ENCODE data around the gene IDH2.

Gene IDH2

GRCh38 chr15:90043530-90044010 is 58.7 kb downstream of the IDH2 start:
- H3K23ac ChIP-seq (ENCODE audit: low read length) = no peak overlapping the region
- no peak overlapping the region for H2AK5ac ChIP-seq (ENCODE audit: low read length)
- H3K9ac ChIP-seq (ENCODE audit: low read length) = no peak overlapping the region
- H3K4ac ChIP-seq (ENCODE audit: low read depth, low read length) = no peak overlapping the region
- no CpG with 5 or more reads among the region's 5 CpGs for WGBS (ENCODE audit: extremely low coverage, insufficient coverage, low lambda C conversion rate)
- H2BK15ac ChIP-seq (replicated peaks; ENCODE audit: low read depth) = no peak overlapping the region
- no peak overlapping the region for H4K5ac ChIP-seq (ENCODE audit: low read length)
- H3K4me2 ChIP-seq (ENCODE audit: low read length) = no peak overlapping the region
- H3K27ac ChIP-seq (ENCODE audit: low read depth, low read length) = no peak overlapping the region
- no peak overlapping the region for H4K8ac ChIP-seq (ENCODE audit: low read depth, low read length)
- H3K18ac ChIP-seq (ENCODE audit: low read length) = no peak overlapping the region
- no peaks in the 10 kb centered on the region for H3K36me3 ChIP-seq (ENCODE audit: control insufficient read depth, insufficient read depth, low read length)
- H3K4me3 ChIP-seq (ENCODE audit: low read length) = no peak overlapping the region
- no peak overlapping the region for H2BK120ac ChIP-seq (ENCODE audit: low read depth, low read length)
- H3K4me1 ChIP-seq (ENCODE audit: control insufficient read depth, low read depth, low read length) = peaks cover 2% of the 10 kb centered on the region
- no peak overlapping the region for H3K56ac ChIP-seq (ENCODE audit: low read length)
- H3K27me3 ChIP-seq (ENCODE audit: insufficient read depth, low read length, poor library complexity) = no peaks in the 10 kb centered on the region
- H3K79me1 ChIP-seq (ENCODE audit: low read length) = peaks cover 44% of the 10 kb centered on the region
- DNase-seq = no peak
- peaks cover 11% of the 10 kb centered on the region for H3K79me2 ChIP-seq (ENCODE audit: control insufficient read depth, insufficient read depth, low read length)
- no peak overlapping the region for H2BK5ac ChIP-seq (ENCODE audit: low read length)

- Histone ChIP-seq H3K9ac (ENCODE audit: low read length) (no peak overlapping the region), H3K36me3 (ENCODE audit: control insufficient read depth, insufficient read depth, low read length) (no peaks in the 10 kb centered on the region), H3K27me3 (ENCODE audit: insufficient read depth, low read length, poor library complexity) (no peaks in the 10 kb centered on the region), H3K56ac (ENCODE audit: low read length) (peak overlapping the region; percentile 46), H3K23ac (ENCODE audit: low read length) (peak overlapping the region; percentile 59), H3K79me1 (ENCODE audit: low read length) (peaks cover 46% of the 10 kb centered on the region), H3K27ac (ENCODE audit: low read depth, low read length) (peak overlapping the region; percentile 22), H2BK5ac (ENCODE audit: low read length) (no peak overlapping the region), H3K79me2 (ENCODE audit: control insufficient read depth, insufficient read depth, low read length) (peaks cover 14% of the 10 kb centered on the region), H4K8ac (ENCODE audit: low read depth, low read length) (no peak overlapping the region), H3K18ac (ENCODE audit: low read length) (no peak overlapping the region), H3K4me3 (ENCODE audit: low read length) (no peak overlapping the region), H4K5ac (ENCODE audit: low read length) (no peak overlapping the region), H3K4me1 (ENCODE audit: control insufficient read depth, low read depth, low read length) (peaks cover 6% of the 10 kb centered on the region), H2AK5ac (ENCODE audit: low read length) (no peak overlapping the region), H2BK120ac (ENCODE audit: low read depth, low read length) (no peak overlapping the region), H3K4me2 (ENCODE audit: low read length) (no peak overlapping the region), H3K4ac (ENCODE audit: low read depth, low read length) (no peak overlapping the region), H2BK15ac (replicated peaks; ENCODE audit: low read depth) (no peak overlapping the region)
- DNase-seq = no peak
- WGBS (ENCODE audit: extremely low coverage, insufficient coverage, low lambda C conversion rate) = no CpG with 5 or more reads among the region's 27 CpGs
Measured at GRCh38 chr15:90042766-90043529, 59.3 kb downstream of the IDH2 start.

GRCh38 chr15:90042356-90042755 is 59.9 kb downstream of the IDH2 start:
- Histone ChIP-seq H3K4me1 (ENCODE audit: control insufficient read depth, low read depth, low read length) (peaks cover 8% of the 10 kb centered on the region), H3K4me2 (ENCODE audit: low read length) (no peak overlapping the region), H3K4me3 (ENCODE audit: low read length) (no peak overlapping the region), H3K79me2 (ENCODE audit: control insufficient read depth, insufficient read depth, low read length) (peaks cover 16% of the 10 kb centered on the region), H2BK120ac (ENCODE audit: low read depth, low read length) (no peak overlapping the region), H3K23ac (ENCODE audit: low read length) (peak overlapping the region; percentile 59), H3K4ac (ENCODE audit: low read depth, low read length) (no peak overlapping the region), H2BK15ac (replicated peaks; ENCODE audit: low read depth) (no peak overlapping the region), H3K56ac (ENCODE audit: low read length) (no peak overlapping the region), H2AK5ac (ENCODE audit: low read length) (no peak overlapping the region), H3K9ac (ENCODE audit: low read length) (no peak overlapping the region), H3K27me3 (ENCODE audit: insufficient read depth, low read length, poor library complexity) (no peaks in the 10 kb centered on the region), H2BK5ac (ENCODE audit: low read length) (no peak overlapping the region), H3K27ac (ENCODE audit: low read depth, low read length) (no peak overlapping the region), H3K36me3 (ENCODE audit: control insufficient read depth, insufficient read depth, low read length) (no peaks in the 10 kb centered on the region), H3K79me1 (ENCODE audit: low read length) (peaks cover 46% of the 10 kb centered on the region), H4K5ac (ENCODE audit: low read length) (no peak overlapping the region), H4K8ac (ENCODE audit: low read depth, low read length) (no peak overlapping the region), H3K18ac (ENCODE audit: low read length) (no peak overlapping the region)
- no CpG with 5 or more reads among the region's 12 CpGs for WGBS (ENCODE audit: extremely low coverage, insufficient coverage, low lambda C conversion rate)
- DNase-seq = no peak

- peaks cover 17% of the 10 kb centered on the region for H3K79me2 ChIP-seq (ENCODE audit: control insufficient read depth, insufficient read depth, low read length)
- no peak overlapping the region for H4K5ac ChIP-seq (ENCODE audit: low read length)
- peaks cover 19% of the 10 kb centered on the region for H3K4me1 ChIP-seq (ENCODE audit: control insufficient read depth, low read depth, low read length)
- no peak overlapping the region for H3K4me2 ChIP-seq (ENCODE audit: low read length)
- WGBS (ENCODE audit: extremely low coverage, insufficient coverage, low lambda C conversion rate) = no CpG with 5 or more reads among the region's 6 CpGs
- H3K18ac ChIP-seq (ENCODE audit: low read length) = no peak overlapping the region
- no peaks in the 10 kb centered on the region for H3K36me3 ChIP-seq (ENCODE audit: control insufficient read depth, insufficient read depth, low read length)
- H3K56ac ChIP-seq (ENCODE audit: low read length) = no peak overlapping the region
- no peak overlapping the region for H3K9ac ChIP-seq (ENCODE audit: low read length)
- H3K4ac ChIP-seq (ENCODE audit: low read depth, low read length) = no peak overlapping the region
- DNase-seq = no peak
- no peak overlapping the region for H2BK5ac ChIP-seq (ENCODE audit: low read length)
- H2AK5ac ChIP-seq (ENCODE audit: low read length) = no peak overlapping the region
- H2BK120ac ChIP-seq (ENCODE audit: low read depth, low read length) = no peak overlapping the region
- H3K4me3 ChIP-seq (ENCODE audit: low read length) = no peak overlapping the region
- peaks cover 41% of the 10 kb centered on the region for H3K79me1 ChIP-seq (ENCODE audit: low read length)
- H4K8ac ChIP-seq (ENCODE audit: low read depth, low read length) = no peak overlapping the region
- H3K27ac ChIP-seq (ENCODE audit: low read depth, low read length) = no peak overlapping the region
- H2BK15ac ChIP-seq (replicated peaks; ENCODE audit: low read depth) = no peak overlapping the region
- H3K27me3 ChIP-seq (ENCODE audit: insufficient read depth, low read length, poor library complexity) = no peaks in the 10 kb centered on the region
- no peak overlapping the region for H3K23ac ChIP-seq (ENCODE audit: low read length)
Measured at GRCh38 chr15:90040618-90041017, 61.6 kb downstream of the IDH2 start.

GRCh38 chr15:90039996-90040395 is 62.3 kb downstream of the IDH2 start:
- no peak overlapping the region for H3K9ac ChIP-seq (ENCODE audit: low read length)
- no peak overlapping the region for H3K18ac ChIP-seq (ENCODE audit: low read length)
- H3K79me2 ChIP-seq (ENCODE audit: control insufficient read depth, insufficient read depth, low read length) = peaks cover 18% of the 10 kb centered on the region
- no peak overlapping the region for H3K4me2 ChIP-seq (ENCODE audit: low read length)
- H3K4me3 ChIP-seq (ENCODE audit: low read length) = no peak overlapping the region
- H3K36me3 ChIP-seq (ENCODE audit: control insufficient read depth, insufficient read depth, low read length) = no peaks in the 10 kb centered on the region
- WGBS (ENCODE audit: extremely low coverage, insufficient coverage, low lambda C conversion rate) = no CpG with 5 or more reads among the region's 5 CpGs
- no peaks in the 10 kb centered on the region for H3K27me3 ChIP-seq (ENCODE audit: insufficient read depth, low read length, poor library complexity)
- H4K8ac ChIP-seq (ENCODE audit: low read depth, low read length) = no peak overlapping the region
- no peak overlapping the region for H3K4ac ChIP-seq (ENCODE audit: low read depth, low read length)
- no peak overlapping the region for H3K56ac ChIP-seq (ENCODE audit: low read length)
- no peak overlapping the region for H4K5ac ChIP-seq (ENCODE audit: low read length)
- H2AK5ac ChIP-seq (ENCODE audit: low read length) = no peak overlapping the region
- H2BK15ac ChIP-seq (replicated peaks; ENCODE audit: low read depth) = no peak overlapping the region
- no peak overlapping the region for H2BK5ac ChIP-seq (ENCODE audit: low read length)
- H2BK120ac ChIP-seq (ENCODE audit: low read depth, low read length) = no peak overlapping the region
- no peak overlapping the region for H3K27ac ChIP-seq (ENCODE audit: low read depth, low read length)
- H3K23ac ChIP-seq (ENCODE audit: low read length) = no peak overlapping the region
- H3K79me1 ChIP-seq (ENCODE audit: low read length) = peaks cover 39% of the 10 kb centered on the region
- DNase-seq = no peak
- peaks cover 26% of the 10 kb centered on the region for H3K4me1 ChIP-seq (ENCODE audit: control insufficient read depth, low read depth, low read length)
